ENCODE data around the gene PPP1R3E. TPM values are rescaled to one million over a fixed set of nuclear protein-coding genes. Genes with fewer than 3 reads are reported as not detected.

The PPP1R3E gene, protein sequence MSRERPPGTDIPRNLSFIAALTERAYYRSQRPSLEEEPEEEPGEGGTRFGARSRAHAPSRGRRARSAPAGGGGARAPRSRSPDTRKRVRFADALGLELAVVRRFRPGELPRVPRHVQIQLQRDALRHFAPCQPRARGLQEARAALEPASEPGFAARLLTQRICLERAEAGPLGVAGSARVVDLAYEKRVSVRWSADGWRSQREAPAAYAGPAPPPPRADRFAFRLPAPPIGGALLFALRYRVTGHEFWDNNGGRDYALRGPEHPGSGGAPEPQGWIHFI
- total RNA-seq, result 10 to 100 TPM; 15.3 to 29.9 (median 22.5) TPM

DNA sequence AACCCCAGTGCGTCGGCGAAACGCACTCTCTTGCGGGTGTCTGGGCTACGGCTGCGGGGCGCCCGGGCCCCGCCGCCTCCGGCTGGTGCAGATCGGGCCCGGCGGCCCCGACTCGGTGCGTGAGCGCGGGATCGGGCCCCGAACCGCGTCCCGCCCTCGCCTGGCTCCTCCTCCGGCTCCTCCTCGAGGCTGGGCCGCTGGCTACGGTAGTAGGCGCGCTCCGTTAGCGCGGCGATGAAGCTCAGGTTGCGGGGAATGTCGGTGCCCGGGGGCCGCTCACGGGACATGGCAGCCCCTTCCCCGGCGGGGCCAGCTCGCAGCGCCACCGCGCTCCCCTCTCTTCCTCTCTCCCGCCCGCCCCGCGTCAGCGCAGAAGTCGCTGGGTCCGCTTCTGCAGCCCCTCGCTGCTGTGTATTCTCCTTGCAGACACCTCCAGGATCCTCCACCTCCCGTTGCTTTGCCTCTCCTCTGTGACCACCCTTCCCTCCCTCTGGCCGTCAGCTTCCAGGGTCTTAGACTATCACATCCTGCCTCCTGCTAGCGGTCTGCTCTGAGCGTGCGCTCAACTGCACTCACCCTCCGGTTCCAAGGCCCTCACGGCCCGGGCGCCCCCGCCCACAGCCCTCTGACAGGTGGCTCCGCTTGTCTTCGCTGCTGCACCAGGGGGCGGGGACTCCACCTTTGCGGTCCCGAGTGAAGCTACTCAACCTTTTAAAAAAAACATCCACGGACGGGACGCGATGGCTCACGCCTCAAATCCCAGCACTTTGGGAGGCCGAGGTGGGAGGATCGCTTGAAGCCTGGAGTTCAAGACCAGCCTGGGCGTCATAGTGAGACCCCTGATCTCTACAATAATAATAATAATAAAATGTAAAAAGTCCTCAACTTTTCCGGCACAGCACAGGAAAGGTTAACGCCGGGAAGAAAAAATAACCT, at the start of gene PPP1R3E:
TSS of gene PPP1R3E (minus strand) at position 570 of the 936 bp plus-strand sequence. CDS start at position 287, 283 bp downstream.
- peak within 1 kb of the TSS; percentile 93 for H3K27ac ChIP-seq
- H3K36me3 ChIP-seq, result no peaks in the 10 kb centered on the region
- no peaks in the 10 kb centered on the region for H3K27me3 ChIP-seq
- 5% methylated on average over 41 of the region's 81 CpGs for whole genome bisulfite sequencing
- TF ChIP-seq, protein P1, sequence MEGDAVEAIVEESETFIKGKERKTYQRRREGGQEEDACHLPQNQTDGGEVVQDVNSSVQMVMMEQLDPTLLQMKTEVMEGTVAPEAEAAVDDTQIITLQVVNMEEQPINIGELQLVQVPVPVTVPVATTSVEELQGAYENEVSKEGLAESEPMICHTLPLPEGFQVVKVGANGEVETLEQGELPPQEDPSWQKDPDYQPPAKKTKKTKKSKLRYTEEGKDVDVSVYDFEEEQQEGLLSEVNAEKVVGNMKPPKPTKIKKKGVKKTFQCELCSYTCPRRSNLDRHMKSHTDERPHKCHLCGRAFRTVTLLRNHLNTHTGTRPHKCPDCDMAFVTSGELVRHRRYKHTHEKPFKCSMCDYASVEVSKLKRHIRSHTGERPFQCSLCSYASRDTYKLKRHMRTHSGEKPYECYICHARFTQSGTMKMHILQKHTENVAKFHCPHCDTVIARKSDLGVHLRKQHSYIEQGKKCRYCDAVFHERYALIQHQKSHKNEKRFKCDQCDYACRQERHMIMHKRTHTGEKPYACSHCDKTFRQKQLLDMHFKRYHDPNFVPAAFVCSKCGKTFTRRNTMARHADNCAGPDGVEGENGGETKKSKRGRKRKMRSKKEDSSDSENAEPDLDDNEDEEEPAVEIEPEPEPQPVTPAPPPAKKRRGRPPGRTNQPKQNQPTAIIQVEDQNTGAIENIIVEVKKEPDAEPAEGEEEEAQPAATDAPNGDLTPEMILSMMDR (IDR thresholded peaks at IDR 0.05), result no peak
- TF ChIP-seq POLR2AphosphoS5 (IDR thresholded peaks at IDR 0.05) (no peak), EP300 (IDR thresholded peaks at IDR 0.05) (no peak), POLR2A (IDR thresholded peaks at IDR 0.05) (no peak)
- no peaks in the 10 kb centered on the region for H3K9me3 ChIP-seq
- DNase-seq (ENCODE audit: low spot score in 2 of 2), result peak; percentile 85 to 88
- peak within 1 kb of the TSS; percentile 60 for H3K4me3 ChIP-seq
- peaks cover 53% of the 10 kb centered on the region for H3K4me1 ChIP-seq

DNA sequence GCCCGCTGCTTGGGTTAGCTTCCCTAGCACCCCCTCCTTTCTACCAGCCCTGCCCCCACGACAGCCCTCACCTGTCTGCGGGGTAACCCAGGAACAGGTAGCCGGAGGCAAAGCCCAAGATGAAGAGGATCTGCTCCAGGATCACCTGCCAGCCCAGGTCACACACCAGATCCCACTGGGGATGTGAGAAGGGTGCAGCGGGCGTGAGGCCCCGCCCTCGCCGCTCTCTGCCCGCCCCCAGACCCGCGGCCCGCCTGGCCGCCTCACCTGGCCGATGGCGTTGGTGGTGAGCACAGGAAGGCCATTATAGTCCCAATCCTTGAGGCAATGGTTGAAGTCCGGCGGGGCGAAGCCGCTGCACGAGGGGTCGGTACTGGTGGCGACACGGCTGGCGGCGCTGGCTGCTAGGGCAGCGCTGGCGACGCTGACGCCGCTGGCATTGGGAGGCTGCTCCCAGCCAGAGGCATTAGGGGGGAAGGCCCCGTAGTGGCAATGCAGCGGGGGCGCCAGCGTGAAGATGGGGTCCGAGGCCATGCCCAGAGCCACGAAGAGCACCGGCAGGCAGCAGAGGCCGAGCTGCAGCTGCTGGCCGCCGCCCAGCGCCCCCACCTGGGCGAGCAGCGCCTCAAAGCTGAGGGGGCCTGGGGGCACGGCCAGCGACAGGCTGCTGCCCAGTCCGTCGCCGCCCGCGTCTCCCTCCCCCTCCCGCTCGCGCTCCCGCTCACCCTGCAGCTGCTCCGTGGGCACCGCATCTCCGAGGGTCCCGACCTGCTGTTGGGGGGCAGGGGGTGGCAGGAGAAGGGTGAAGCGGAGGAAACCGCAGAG, 49.2 kb upstream of the PPP1R3E start:
- TF ChIP-seq EP300 (IDR thresholded peaks at IDR 0.05) (no peak), POLR2AphosphoS5 (IDR thresholded peaks at IDR 0.05) (no peak), POLR2A (IDR thresholded peaks at IDR 0.05) (no peak)
- TF ChIP-seq, protein P1 (IDR thresholded peaks at IDR 0.05), result no peak
- H3K4me3 ChIP-seq, result peak overlapping the region; percentile 64
- WGBS, result 10% methylated on average over 30 of the region's 61 CpGs
- peaks cover 17% of the 10 kb centered on the region for H3K4me1 ChIP-seq
- no peak overlapping the region for H3K27ac ChIP-seq
- H3K27me3 ChIP-seq, result peaks cover 7% of the 10 kb centered on the region
- H3K36me3 ChIP-seq, result peaks cover under 1% of the 10 kb centered on the region
- no peak for DNase-seq (ENCODE audit: low spot score in 2 of 2)
- H3K9me3 ChIP-seq, result no peaks in the 10 kb centered on the region

DNA sequence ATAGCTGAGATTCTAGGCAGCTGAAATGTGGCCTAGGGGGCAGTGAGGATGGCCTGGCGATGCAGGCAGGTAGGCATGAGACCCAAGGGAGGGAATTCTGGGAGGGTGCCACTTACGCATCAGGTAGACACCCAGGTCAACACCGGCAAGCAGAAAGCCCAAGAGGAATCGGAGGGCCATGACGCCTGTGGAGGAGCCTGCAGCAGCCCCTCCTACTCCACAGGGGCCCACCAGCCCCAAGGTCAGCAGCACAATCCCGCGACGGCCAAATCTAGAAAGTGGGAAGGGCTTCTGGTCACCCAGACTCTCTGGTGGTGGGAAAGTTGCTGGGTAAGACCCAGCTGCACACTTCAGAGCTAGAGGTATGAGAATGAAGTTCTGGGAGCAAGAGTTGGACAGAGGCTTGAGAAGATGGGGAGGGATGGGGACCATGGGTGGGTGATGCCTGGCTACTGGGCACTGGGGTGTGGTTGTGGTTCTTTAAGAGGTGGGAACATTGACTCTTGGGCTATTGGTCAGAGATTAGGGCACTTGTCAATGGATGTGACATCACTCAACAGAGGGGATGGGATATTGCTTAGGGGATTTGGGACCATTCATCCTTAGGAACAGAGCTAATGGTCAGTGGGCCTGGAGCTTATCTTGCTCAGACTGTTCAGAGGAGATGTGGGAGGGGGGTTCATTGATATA, 46.6 kb upstream of the PPP1R3E start:
- 88% methylated on average over 8 of the region's 8 CpGs for WGBS
- DNase-seq (ENCODE audit: low spot score in 2 of 2), result no peak

DNA sequence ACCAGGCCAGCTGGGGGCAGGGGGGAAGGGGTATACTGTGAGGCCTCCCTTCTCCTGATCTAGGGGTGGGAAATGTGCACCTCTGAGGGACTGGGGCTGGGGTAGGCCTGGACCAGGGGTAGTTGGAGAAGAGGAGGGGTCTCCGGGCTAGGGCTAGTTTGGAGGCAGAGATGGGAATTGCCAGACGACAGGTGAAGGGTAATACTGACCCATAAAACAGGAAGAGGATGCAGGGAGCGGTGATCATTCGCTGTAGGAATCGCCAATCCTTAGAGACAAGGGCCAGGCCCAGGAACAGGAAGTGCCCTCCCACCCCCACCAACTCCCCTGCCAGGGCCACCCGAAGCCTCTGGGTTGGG, 45.6 kb upstream of the PPP1R3E start:
- peaks cover 7% of the 10 kb centered on the region for H3K27me3 ChIP-seq
- DNase-seq (ENCODE audit: low spot score in 2 of 2), result no peak
- H3K36me3 ChIP-seq, result no peaks in the 10 kb centered on the region
- H3K4me3 ChIP-seq, result no peak overlapping the region
- H3K27ac ChIP-seq, result no peak overlapping the region
- peaks cover 17% of the 10 kb centered on the region for H3K4me1 ChIP-seq
- TF ChIP-seq, protein P1 (IDR thresholded peaks at IDR 0.05), result no peak
- TF ChIP-seq POLR2AphosphoS5 (IDR thresholded peaks at IDR 0.05) (no peak), EP300 (IDR thresholded peaks at IDR 0.05) (no peak), POLR2A (IDR thresholded peaks at IDR 0.05) (no peak)
- WGBS, result 86% methylated on average over 6 of the region's 6 CpGs
- no peaks in the 10 kb centered on the region for H3K9me3 ChIP-seq

More for the DNA sequence above, 46.6 kb upstream of the PPP1R3E start:
- Histone ChIP-seq H3K4me3 (no peak overlapping the region), H3K9me3 (no peaks in the 10 kb centered on the region), H3K36me3 (no peaks in the 10 kb centered on the region), H3K4me1 (peaks cover 17% of the 10 kb centered on the region), H3K27ac (no peak overlapping the region), H3K27me3 (peaks cover 7% of the 10 kb centered on the region)
- TF ChIP-seq, protein P1 (IDR thresholded peaks at IDR 0.05), result no peak
- TF ChIP-seq EP300 (IDR thresholded peaks at IDR 0.05) (no peak), POLR2AphosphoS5 (IDR thresholded peaks at IDR 0.05) (no peak), POLR2A (IDR thresholded peaks at IDR 0.05) (no peak)
